ENCODE measurements around the gene ITGA2. TPM values are rescaled to one million over a fixed set of nuclear protein-coding genes. Genes with fewer than 3 reads are reported as not detected.

ITGA2 gene
- total RNA-seq, 2 experiments from 2014 or later: 17.6 to 37.0 TPM

GRCh38 chr5:53010814-53011213 is 21.7 kb downstream of the ITGA2 start:
- DNase-seq: no peak
- no peak overlapping the region for H3K27ac Mint-ChIP-seq
- H3K4me1 Mint-ChIP-seq: peaks cover 77% of the 10 kb centered on the region
- ATAC-seq: no peak
- H3K9me3 Mint-ChIP-seq (ENCODE audit: low read depth): no peaks in the 10 kb centered on the region
- peaks cover 10% of the 10 kb centered on the region for H3K27me3 Mint-ChIP-seq
- CTCF ChIA-PET: interaction anchor here (1.3 kb wide), 2 partner anchors 21 to 31 kb away, joined by 3 read pairs; no protein-coding TSS in a partner anchor
- H3K4me3 Mint-ChIP-seq: no peak overlapping the region
- peaks cover 56% of the 10 kb centered on the region for H3K36me3 Mint-ChIP-seq

GRCh38 chr5:53011233-53011632 is 22.1 kb downstream of the ITGA2 start:
- Mint-ChIP-seq H3K36me3 (peaks cover 59% of the 10 kb centered on the region), H3K4me3 (no peak overlapping the region), H3K9me3 (ENCODE audit: low read depth) (no peaks in the 10 kb centered on the region), H3K27me3 (peaks cover 10% of the 10 kb centered on the region), H3K27ac (no peak overlapping the region), H3K4me1 (peaks cover 77% of the 10 kb centered on the region)
- no peak for ATAC-seq
- no peak for DNase-seq
- CTCF ChIA-PET: no interaction called here

DNA sequence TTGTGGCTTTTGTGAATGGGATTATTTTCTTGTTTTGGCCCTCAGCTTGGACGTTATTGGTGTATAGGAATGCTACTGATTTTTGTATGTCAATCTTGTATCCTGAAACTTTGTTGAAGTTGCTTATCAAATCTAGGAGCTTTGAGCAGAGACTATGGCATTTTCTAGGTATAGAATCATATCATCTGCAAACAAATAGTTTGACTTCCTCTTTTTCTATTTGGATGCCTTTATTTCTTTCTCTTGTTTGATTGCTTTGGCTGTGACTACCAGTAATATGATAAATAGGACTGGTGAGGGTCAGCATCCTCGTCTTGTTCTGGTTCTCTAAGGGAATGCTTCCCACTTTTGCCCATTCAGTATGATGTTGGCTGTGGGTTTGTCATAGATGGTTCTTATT is 24.7 kb downstream of the ITGA2 start:
- DNase-seq (no peak), ATAC-seq (no peak)
- Mint-ChIP-seq H3K36me3 (peaks cover 71% of the 10 kb centered on the region), H3K27me3 (peaks cover 12% of the 10 kb centered on the region), H3K4me1 (peaks cover 63% of the 10 kb centered on the region), H3K4me3 (no peak overlapping the region), H3K27ac (no peak overlapping the region), H3K9me3 (ENCODE audit: low read depth) (no peaks in the 10 kb centered on the region)
- CTCF ChIA-PET: interaction anchor here (0.7 to 1.8 kb wide), 7 partner anchors 10 to 65 kb away, joined by 3 to 5 read pairs (median 3); no protein-coding TSS in a partner anchor

DNA sequence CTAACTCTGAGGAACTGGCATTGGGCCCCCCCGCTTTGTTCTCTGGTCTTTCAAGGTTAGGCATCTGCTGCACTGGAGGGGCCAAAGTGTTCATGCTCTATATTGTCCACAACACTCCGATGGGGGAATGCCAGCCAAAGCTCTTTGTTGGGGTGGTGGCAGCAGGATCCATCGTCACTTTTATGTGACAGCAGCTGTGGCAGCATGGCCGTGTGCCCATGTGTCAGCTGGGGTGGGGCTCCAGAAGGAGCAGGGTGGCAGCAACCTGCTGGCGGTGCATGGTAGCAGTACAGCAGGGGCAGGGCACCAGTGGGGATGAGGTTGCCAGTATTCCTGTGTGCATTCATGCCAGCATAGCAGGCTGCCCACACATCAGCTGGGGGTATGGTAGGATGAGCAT is 28.2 kb downstream of the ITGA2 start:
- ATAC-seq (no peak), DNase-seq (no peak)
- Mint-ChIP-seq H3K9me3 (ENCODE audit: low read depth) (no peaks in the 10 kb centered on the region), H3K36me3 (peaks cover 66% of the 10 kb centered on the region), H3K4me3 (no peak overlapping the region), H3K4me1 (peaks cover 42% of the 10 kb centered on the region), H3K27ac (no peak overlapping the region), H3K27me3 (peaks cover 12% of the 10 kb centered on the region)
- CTCF ChIA-PET: interaction anchor here (1.3 kb wide), 1 partner anchor 18 kb away, joined by 4 read pairs; no protein-coding TSS in a partner anchor

GRCh38 chr5:53017794-53018391 is 28.7 kb downstream of the ITGA2 start:
- no peak overlapping the region for H3K27ac Mint-ChIP-seq
- DNase-seq (no peak), ATAC-seq (no peak)
- H3K4me1 Mint-ChIP-seq: peaks cover 42% of the 10 kb centered on the region
- H3K4me3 Mint-ChIP-seq: no peak overlapping the region
- H3K9me3 Mint-ChIP-seq (ENCODE audit: low read depth): no peaks in the 10 kb centered on the region
- peaks cover 10% of the 10 kb centered on the region for H3K27me3 Mint-ChIP-seq
- CTCF ChIA-PET: interaction anchor here (1.3 kb wide), 1 partner anchor 18 kb away, joined by 4 read pairs; no protein-coding TSS in a partner anchor
- H3K36me3 Mint-ChIP-seq: peaks cover 65% of the 10 kb centered on the region

DNA sequence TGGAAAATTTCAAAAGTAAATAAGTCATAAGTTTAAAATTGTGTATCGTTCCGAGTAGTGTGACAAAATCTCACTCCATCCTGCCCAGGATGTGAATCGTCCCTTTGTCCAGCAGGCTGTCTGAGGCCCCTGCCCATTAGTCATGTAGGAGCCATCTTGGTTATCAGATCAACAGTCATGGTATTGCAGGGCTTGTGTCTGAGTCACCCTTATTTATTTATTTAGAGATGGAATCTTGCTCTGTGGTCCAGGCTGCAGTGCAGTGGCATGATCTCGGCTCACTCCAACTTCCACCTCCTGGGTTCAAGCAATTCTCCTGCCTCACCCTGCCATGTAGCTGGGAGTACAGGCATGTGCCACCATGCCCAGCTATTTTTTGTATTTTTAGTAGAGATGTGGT is 30.2 kb downstream of the ITGA2 start:
- peaks cover 35% of the 10 kb centered on the region for H3K4me1 Mint-ChIP-seq
- CTCF ChIA-PET: interaction anchor here (2.3 kb wide), 1 partner anchor 30 kb away, joined by 7 read pairs; the partner anchor contains the start of gene ITGA2

GRCh38 chr5:53022930-53023511 is 33.9 kb downstream of the ITGA2 start:
- ATAC-seq: no peak
- Mint-ChIP-seq H3K27me3 (no peaks in the 10 kb centered on the region), H3K27ac (no peak overlapping the region)

More for the DNA sequence above, 30.2 kb downstream of the ITGA2 start:
- no peaks in the 10 kb centered on the region for H3K9me3 Mint-ChIP-seq (ENCODE audit: low read depth)
- DNase-seq: no peak
- H3K4me3 Mint-ChIP-seq: no peak overlapping the region
- peaks cover 51% of the 10 kb centered on the region for H3K36me3 Mint-ChIP-seq
- H3K27ac Mint-ChIP-seq: no peak overlapping the region
- peaks cover 4% of the 10 kb centered on the region for H3K27me3 Mint-ChIP-seq
- no peak for ATAC-seq

GRCh38 chr5:53023969-53024368 is 34.8 kb downstream of the ITGA2 start:
- peak; percentile 91 for ATAC-seq
- Mint-ChIP-seq H3K4me1 (peaks cover 12% of the 10 kb centered on the region), H3K36me3 (peaks cover 37% of the 10 kb centered on the region), H3K27ac (no peak overlapping the region), H3K9me3 (ENCODE audit: low read depth) (no peaks in the 10 kb centered on the region), H3K27me3 (no peaks in the 10 kb centered on the region), H3K4me3 (no peak overlapping the region)
- DNase-seq: no peak
- CTCF ChIA-PET: interaction anchor here (0.9 to 2.5 kb wide), 8 partner anchors 8 to 76 kb away, joined by 3 to 7 read pairs (median 4); no protein-coding TSS in a partner anchor

More at GRCh38 chr5:53022930-53023511, 33.9 kb downstream of the ITGA2 start:
- H3K4me1 Mint-ChIP-seq: peaks cover 9% of the 10 kb centered on the region
- no peak overlapping the region for H3K4me3 Mint-ChIP-seq
- CTCF ChIA-PET: interaction anchor here (0.6 to 2.5 kb wide), 5 partner anchors 9 to 75 kb away, joined by 3 to 7 read pairs (median 5); no protein-coding TSS in a partner anchor
- peaks cover 31% of the 10 kb centered on the region for H3K36me3 Mint-ChIP-seq
- DNase-seq: no peak
- H3K9me3 Mint-ChIP-seq (ENCODE audit: low read depth): no peaks in the 10 kb centered on the region

- Mint-ChIP-seq H3K4me3 (no peak overlapping the region), H3K27me3 (no peaks in the 10 kb centered on the region), H3K27ac (no peak overlapping the region), H3K4me1 (peaks cover 15% of the 10 kb centered on the region), H3K36me3 (peaks cover 40% of the 10 kb centered on the region), H3K9me3 (ENCODE audit: low read depth) (no peaks in the 10 kb centered on the region)
- CTCF ChIA-PET: interaction anchor here (0.9 to 2.5 kb wide), 8 partner anchors 8 to 76 kb away, joined by 3 to 7 read pairs (median 4); no protein-coding TSS in a partner anchor
- ATAC-seq (no peak), DNase-seq (no peak)
Observed at GRCh38 chr5:53024535-53024934, 35.4 kb downstream of the ITGA2 start.

DNA sequence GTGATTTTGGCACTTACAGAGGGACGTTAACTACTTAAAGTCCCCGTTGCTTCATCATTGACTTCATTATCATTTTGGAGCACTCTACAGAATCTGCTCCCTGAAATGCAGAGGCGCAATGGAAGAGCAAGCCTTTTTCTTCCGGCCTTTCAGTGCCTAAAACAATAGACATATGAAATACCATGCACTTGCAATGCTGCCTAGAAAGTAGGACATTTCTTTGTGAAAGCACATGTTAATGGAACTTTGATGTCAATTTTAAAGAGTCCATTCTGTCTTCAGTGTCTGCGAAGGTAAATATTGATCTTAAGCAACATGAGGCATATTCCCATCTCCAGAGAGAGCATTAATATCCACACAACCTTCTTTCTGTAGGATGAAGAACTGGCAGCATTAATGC is 36.3 kb downstream of the ITGA2 start:
- Mint-ChIP-seq H3K4me1 (peaks cover 22% of the 10 kb centered on the region), H3K36me3 (peaks cover 45% of the 10 kb centered on the region)

DNA sequence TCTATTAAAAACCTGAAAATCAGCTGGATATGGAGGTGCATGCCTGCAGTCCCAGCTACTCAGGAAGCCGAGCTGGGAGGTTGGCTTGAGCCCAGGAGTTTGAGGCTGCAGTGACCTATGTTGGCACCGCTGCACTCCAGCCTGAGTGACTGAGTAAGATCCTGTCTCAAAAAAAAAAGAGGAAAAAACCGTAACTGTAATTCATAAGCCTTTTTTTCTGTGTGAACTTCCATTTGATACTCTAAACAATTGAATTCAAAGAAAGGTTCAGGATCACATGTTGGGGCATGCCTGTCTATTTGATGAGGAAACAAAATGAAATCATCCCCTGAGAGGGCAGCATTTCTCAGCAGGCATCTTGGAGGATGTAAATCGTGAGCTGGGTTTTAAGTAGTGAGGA is 38.8 kb downstream of the ITGA2 start:
- Mint-ChIP-seq H3K9me3 (ENCODE audit: low read depth) (no peaks in the 10 kb centered on the region), H3K4me1 (peaks cover 38% of the 10 kb centered on the region), H3K4me3 (no peak overlapping the region), H3K36me3 (peaks cover 47% of the 10 kb centered on the region), H3K27me3 (no peaks in the 10 kb centered on the region), H3K27ac (no peak overlapping the region)
- DNase-seq: no peak
- CTCF ChIA-PET: interaction anchor here (0.6 to 1.2 kb wide), 3 partner anchors 10 to 49 kb away, joined by 3 read pairs; no protein-coding TSS in a partner anchor
- ATAC-seq: no peak

More for the DNA sequence above, 36.3 kb downstream of the ITGA2 start:
- CTCF ChIA-PET: interaction anchor here (1.2 kb wide), 1 partner anchor 10 kb away, joined by 3 read pairs; no protein-coding TSS in a partner anchor
- no peaks in the 10 kb centered on the region for H3K9me3 Mint-ChIP-seq (ENCODE audit: low read depth)
- no peak for DNase-seq
- ATAC-seq: no peak
- H3K27ac Mint-ChIP-seq: no peak overlapping the region
- H3K27me3 Mint-ChIP-seq: no peaks in the 10 kb centered on the region
- H3K4me3 Mint-ChIP-seq: no peak overlapping the region

- Mint-ChIP-seq H3K4me3 (no peak overlapping the region), H3K27ac (no peak overlapping the region), H3K27me3 (no peaks in the 10 kb centered on the region), H3K4me1 (peaks cover 46% of the 10 kb centered on the region), H3K36me3 (peaks cover 53% of the 10 kb centered on the region), H3K9me3 (ENCODE audit: low read depth) (no peaks in the 10 kb centered on the region)
- no peak for DNase-seq
- CTCF ChIA-PET: interaction anchor here (0.9 to 3.9 kb wide), 4 partner anchors 8 to 81 kb away, joined by 3 to 14 read pairs (median 3); no protein-coding TSS in a partner anchor
- ATAC-seq: no peak
Observed at GRCh38 chr5:53029608-53030007, 40.5 kb downstream of the ITGA2 start.

DNA sequence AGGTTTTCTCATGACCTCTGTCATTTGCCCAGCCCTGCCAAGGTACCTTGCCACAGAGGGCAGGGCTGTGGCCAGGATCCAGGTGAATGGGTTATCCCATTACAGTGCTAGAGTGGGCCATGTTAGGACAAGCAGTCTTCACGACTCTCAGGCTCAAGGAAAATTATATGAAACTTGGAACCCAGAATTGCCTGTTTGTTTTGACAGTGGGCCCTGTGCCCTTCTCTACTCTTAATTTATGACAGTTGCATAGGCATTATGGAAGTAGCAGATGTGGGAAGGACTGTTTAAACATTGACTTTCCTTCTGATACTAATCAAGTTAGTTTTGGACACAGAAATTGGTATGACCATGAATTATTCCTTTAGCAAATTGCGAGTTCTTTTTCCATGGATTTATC is 41.7 kb downstream of the ITGA2 start:
- H3K4me3 Mint-ChIP-seq: no peak overlapping the region
- no peaks in the 10 kb centered on the region for H3K9me3 Mint-ChIP-seq (ENCODE audit: low read depth)
- DNase-seq (no peak), ATAC-seq (no peak)
- H3K36me3 Mint-ChIP-seq: peaks cover 50% of the 10 kb centered on the region
- peak overlapping the region; percentile 87 for H3K27ac Mint-ChIP-seq
- no peaks in the 10 kb centered on the region for H3K27me3 Mint-ChIP-seq
- CTCF ChIA-PET: interaction anchor here (2.3 to 3.9 kb wide), 3 partner anchors 10 to 82 kb away, joined by 10 to 15 read pairs (median 14); no protein-coding TSS in a partner anchor
- H3K4me1 Mint-ChIP-seq: peaks cover 54% of the 10 kb centered on the region
